HCT116 (cell line): Measurements from ENCODE around the gene BTG3.

Experiments used
- CTCF ChIP-seq, 3 experiments: fragments of 200-600 bp in 1 of 3; sonication (generic) in 1 of 3; IDR thresholded peaks in 2 of 3; conservative IDR thresholded peaks in 1 of 3; 2 replicates each; pipeline ENCODE4 v1.5.1; 2012 to 2017; ENCODE audit warnings: low read depth in 2 of 3, low read length in 2 of 3, antibody characterized with exemption in 1 of 3, borderline replicate concordance in 1 of 3, control low read depth in 1 of 3, mild to moderate bottlenecking in 1 of 3, mixed read lengths in 1 of 3, mixed run types in 1 of 3, moderate library complexity in 1 of 3; ENCODE audit not compliant: insufficient read depth in 1 of 3
- EZH2 ChIP-seq: fragments of 200-600 bp; sonication (generic); IDR thresholded peaks from 2 replicates; pipeline ENCODE4 v1.6.1; 2017; ENCODE audit warnings: antibody characterized with exemption, mixed run types
- EZH2phosphoT487 ChIP-seq: fragments of 200-600 bp; IDR thresholded peaks from 2 replicates; pipeline ENCODE4 v1.6.1; 2018; ENCODE audit warnings: antibody characterized with exemption, borderline replicate concordance
- MAX ChIP-seq: IDR thresholded peaks from 2 replicates; pipeline ENCODE4 v1.6.1; 2012
- POLR2A ChIP-seq: IDR thresholded peaks from 2 replicates; pipeline ENCODE4 v1.7.0; 2011; ENCODE audit warnings: borderline replicate concordance; ENCODE audit not compliant: insufficient read depth, insufficient read length; ENCODE audit errors: extremely low read depth
- POLR2AphosphoS5 ChIP-seq: IDR thresholded peaks from 2 replicates; pipeline ENCODE4 v1.6.1; 2011; ENCODE audit warnings: mild to moderate bottlenecking, low read depth, low read length, moderate library complexity
- REST ChIP-seq: IDR thresholded peaks from 2 replicates; pipeline ENCODE4 v1.6.1; 2012; ENCODE audit warnings: low read depth
- ZFX ChIP-seq: fragments of 450-650 bp; IDR thresholded peaks from 2 replicates; pipeline ENCODE4 v1.6.1; 2017

- TF ChIP-seq REST (no peak), EZH2 (no peak), CTCF (IDR thresholded peaks at IDR 0.05 in 2 of 3, conservative IDR thresholded peaks at IDR 0.05 in 1 of 3; ENCODE audit: borderline replicate concordance in 1 of 3, insufficient read depth in 1 of 3, low read depth in 2 of 3, low read length in 2 of 3) (peak; percentile 22 to 66 (median 39); a peak in 5 of 6 replicates), ZFX (no peak), POLR2AphosphoS5 (no peak), EZH2phosphoT487 (no peak), POLR2A (no peak), MAX (no peak)
Observed at GRCh38 chr21:17585875-17586450, 26.7 kb downstream of the BTG3 start.
